GM10847 (cell line): ENCODE results near the gene AP1S3.

Experiments used
- POLR2A ChIP-seq: IDR thresholded peaks from 2 replicates; pipeline ENCODE4 v1.6.1; 2011; ENCODE audit not compliant: insufficient read length; ENCODE audit errors: extremely low read depth

The AP1S3 gene

DNA sequence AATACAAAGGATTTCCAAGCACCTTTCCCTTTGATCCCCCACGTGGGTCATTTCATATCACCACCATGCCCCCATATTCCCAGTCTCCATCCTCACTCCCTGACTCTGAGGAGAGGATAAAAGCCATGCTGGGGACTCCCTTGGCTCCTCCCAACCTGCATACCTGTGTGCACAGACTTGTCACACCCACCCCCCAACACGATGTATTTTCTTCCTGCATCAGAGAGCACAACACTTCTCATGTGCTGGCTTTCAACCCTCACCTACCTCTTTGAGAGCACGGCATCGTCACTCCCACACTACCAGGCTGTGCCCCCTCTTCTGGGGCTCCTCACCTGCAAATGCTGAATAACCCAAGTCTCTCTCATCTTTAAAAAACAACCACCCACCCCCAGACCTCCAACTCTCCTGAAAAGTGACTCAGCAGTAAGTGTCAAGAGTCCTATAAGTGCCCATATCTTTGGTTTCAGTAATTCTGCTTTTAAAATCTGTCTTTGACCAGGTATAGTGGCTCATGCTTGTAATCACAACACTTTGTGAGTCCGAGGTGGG lies 53.1 kb downstream of the AP1S3 start:
- no peak for TF ChIP-seq POLR2A

DNA sequence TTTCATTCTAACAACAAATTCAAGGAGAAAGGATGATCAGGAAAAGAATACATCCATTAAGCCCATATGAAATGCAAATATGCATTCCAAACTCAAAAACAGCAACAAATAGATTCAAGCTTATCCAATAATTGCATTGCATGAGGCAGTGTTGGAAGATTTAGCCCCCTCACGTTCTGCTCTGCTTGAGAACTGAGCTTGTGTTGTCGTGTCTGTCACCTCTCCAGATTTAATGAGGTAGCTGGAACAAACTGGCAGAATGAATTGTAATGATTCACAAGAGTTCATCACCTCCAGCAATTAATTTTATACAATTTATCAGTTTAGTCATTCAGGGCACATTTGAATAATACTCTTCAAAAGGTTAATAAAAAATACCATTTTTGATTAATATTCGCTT lies 54.8 kb downstream of the AP1S3 start:
- no peak for TF ChIP-seq POLR2A

DNA sequence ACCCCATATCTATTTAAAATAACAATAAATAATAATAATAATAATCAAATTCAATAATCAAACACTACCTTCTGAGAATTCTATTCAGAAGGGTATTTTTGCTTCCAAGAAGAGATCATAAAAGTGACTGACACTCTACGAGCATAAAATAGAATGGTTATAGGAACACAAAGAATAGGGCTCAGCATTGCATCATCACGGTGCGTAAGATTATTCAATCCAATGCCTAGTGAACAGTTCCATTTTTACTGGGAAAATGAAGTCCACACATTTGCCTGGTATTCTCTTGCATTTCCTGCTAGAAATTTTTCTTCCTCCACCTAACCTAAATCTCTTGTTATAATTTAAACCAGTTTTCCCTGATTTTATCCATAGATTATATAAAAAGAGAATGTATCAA lies 55.8 kb downstream of the AP1S3 start:
- no peak for TF ChIP-seq POLR2A

DNA sequence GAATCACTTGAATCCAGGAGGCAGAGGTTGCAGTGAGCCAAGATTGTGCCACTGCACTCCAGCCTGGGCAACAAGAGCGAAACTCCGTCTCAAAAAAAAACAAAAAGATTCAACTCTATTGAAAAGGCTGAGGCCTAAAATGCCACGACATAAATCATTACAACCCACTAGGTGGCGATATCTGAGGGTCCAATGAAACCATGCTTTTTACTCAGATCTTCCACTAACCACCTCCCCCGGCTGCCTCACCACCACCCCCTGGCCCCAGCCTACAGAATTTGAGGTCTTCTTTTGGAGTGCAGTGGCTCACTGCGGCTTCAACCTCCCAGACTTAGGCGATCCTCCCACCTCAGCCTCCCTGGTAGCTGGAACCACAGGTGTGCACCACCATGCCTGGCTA lies 57.5 kb downstream of the AP1S3 start:
- no peak for TF ChIP-seq POLR2A

DNA sequence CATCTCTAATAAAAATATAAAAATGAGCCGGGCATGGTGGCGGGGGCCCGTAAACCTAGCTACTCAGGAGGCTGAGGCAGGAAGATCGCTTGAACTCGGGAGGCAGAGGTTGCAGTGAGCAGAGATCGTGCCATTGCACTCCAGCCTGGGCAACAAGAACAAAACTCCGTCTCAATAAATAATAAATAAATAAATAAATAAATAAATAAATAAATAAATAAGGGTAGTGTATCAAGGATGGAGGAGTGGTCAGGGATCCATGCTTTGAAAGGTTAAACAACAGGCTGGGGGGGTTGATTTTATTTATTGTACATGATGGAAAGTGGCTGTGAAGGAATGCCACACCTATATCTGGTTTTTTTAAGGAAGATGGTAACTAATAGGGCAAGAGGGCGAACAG lies 63.2 kb downstream of the AP1S3 start:
- TF ChIP-seq POLR2A: no peak

DNA sequence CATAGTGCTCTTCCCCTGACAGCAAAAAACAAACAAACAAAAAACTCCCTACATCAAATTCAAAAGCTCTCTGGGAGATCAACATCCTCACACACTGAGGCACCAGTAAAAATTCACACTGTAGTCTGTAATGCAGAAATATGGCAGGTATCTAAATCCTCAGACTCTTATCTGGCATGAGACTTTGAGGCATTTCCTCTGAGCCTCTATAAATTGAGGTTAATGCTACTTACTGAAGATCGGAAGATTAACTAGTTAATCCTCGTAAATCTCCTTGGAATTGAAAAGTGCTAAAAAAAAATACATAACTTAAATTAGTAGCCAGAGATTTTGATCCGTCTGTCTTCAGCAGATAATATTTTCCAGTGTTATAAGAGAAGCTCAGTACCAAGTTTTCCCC lies 65.0 kb downstream of the AP1S3 start:
- TF ChIP-seq POLR2A: no peak

DNA sequence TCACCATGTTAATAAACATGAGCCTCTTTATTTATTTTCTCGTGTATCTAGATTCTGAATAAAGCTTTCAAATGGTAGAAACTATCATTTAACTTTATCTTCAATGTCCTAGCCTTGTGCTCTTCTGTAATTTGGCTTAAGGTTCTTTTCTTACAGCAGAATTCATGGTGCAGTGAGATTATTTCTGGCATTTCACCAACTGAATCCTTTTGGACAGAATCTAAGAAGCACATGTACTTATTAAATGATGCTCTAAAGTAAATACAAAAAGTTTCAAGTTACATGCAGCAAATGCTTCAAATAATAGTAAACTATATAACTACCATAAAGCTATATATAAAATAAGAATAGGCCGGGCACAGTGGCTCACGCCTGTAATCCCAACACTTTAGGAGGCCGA lies 65.9 kb downstream of the AP1S3 start:
- no peak for TF ChIP-seq POLR2A

DNA sequence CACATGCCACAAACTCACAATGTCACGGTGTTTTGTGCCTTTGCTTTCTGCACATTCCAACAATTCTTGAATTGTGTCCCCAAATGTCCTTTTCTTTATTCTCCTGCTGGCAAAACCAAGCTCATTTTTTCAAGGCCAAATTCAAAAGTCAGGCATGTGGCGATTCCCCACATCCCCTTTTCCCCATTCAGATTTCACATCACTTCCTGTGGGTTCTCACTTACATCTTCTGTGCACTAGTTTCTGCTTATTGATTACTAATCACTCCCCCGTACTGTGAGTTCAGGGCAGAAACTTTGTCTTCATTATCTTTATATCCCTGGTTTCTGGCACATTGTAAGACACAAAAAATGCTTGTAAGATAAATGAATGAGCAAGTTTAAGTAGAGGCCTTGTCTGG lies 69.2 kb downstream of the AP1S3 start:
- no peak for TF ChIP-seq POLR2A

DNA sequence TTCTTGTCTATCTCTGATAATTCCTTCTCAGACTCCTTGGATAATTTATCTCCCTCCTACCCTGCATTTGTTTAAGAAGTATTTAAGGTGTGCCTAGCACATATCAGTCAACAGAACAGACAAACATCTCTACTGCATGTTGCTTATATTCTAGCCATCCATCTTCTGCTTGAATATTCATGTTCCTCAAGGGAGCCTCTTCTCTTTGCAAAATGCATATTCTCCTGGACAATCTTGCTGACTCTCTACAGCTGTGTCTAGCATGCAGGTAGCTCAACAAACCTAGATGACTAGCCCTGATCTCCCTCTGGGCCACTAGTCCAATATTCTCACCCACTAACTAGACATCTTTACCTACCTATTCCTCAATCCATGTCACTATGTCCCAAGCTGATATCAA lies 70.0 kb downstream of the AP1S3 start:
- no peak for TF ChIP-seq POLR2A

DNA sequence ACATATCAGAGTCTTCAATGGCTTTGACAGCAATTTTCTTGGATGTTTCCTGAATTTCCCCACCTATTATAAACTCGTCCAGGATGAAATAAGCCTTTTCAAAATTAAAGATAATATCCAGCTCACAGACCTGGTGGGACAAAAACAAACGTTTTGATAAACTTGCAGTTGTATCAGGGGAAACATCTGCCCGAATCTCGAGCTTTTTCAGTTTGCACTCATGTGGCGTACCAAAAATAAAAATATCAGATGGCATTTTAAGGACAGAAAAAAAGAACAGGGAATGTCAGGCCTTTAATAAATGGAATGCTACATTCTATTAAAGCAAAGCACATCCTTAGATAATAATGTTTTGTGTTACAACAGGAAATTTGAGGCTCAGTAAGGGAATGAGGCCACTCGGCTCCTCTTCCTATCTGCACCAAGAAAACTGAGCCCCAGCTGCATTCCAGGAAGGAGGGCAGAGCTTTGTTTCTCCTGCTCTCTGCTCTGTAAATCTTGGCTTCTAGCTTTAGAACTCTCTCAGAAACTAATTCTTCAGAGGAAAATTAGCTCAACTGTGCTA lies 72.1 kb downstream of the AP1S3 start:
- TF ChIP-seq POLR2A: no peak

DNA sequence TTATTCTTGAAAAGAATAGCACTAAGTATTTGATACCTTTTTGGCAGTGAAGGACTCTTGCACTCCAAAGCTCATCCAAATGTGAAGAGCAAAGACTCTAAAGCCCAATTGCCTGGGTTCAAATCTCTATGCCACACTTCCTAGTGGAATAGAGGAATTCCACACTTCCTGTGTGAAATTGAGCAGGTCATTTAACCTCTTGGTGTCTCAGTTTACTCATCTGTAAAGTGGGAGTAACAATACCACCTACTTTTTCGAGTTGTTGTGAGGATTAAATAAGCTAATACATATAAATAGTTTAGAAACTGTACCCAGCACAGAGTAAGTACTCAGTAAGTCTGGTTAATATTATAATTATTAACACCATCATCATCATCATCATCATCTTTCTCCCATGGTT lies 72.6 kb downstream of the AP1S3 start:
- TF ChIP-seq POLR2A: no peak

DNA sequence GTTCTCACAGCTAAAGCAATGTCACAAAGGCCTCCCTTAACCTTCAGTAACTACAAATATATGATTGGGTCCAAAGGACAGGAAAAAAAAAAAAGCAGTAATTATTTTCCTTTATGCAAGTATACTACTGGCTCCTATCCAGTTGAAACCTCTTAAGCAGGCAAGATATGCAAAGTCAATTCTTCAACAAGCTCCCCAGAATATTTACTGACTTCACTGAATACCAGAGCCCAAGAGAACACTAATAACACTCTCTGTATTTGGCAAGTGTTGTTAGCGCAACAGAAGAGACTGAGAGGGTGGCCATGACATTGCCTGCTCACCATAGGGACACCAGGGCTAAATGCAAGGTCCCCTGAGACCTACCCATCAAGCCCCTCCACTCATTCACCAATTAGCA lies 74.5 kb downstream of the AP1S3 start:
- no peak for TF ChIP-seq POLR2A

DNA sequence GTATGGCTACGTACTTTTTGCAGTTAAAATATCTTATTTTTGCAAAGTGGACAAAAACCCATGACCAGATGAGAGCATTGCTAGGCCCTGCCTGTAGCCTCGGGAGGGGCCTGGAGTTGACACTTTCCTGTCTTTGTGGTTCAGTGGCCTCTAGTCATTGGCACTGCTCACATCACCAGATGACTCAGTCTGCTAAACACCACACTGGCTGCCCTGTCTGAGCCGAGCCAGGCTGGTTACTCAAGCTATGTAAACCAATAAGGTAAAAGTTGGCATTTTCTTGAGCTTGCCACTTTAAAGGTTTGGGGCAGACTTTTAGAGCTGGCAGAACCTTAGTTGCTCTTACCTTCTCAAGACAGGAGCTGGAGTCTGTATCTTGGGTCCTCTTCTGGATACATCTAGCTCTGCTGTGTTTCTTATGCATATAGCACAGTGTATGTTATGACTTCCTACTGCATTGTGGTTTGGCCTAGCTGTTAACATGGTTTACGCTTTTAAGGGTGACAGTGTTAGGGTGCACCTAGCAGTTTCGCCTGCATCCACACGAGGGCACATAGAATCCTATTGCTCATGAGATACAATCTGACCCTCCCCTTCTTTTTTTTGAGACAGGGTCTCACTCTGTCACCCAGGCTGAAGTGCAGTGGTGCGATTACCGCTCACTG lies 76.4 kb downstream of the AP1S3 start:
- no peak for TF ChIP-seq POLR2A

DNA sequence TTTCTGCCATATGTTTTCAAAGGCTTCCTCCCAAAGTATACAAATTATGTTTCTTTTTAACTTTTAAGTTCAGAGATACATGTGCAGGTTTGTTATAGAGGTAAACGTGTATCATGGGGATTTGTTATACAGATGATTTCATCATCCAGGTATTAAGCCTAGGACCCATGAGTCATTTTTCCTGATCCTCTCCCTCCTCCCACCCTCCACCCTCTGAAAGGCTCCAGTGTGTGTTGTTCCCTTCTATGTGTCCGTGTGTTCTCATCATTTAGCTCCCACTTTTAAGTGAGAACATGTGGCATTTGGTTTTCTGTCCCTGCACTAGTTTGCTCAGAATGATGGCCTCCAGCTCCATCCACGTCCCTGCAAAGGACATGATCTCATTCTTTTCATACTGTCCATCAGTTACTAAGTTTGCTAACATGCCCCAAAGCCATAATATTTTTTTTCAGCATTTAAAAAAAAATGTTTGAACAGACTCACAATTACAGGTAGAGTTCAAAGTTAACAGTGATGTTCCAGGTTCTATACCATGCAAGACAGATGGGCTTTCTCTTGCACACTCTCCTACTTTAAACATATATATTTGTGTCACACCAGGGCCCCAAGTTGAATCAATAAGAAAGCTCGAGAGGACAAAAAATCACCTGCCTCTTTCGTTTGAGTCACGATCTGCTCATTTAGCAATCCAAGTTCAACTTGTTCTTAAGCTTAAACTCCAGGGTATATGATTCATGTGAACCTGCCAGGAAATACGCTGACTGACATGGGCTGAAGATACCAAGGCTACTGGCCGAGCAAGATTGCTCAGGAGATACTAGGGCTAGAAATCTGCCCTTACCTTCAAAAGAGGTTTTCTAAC lies 77.6 kb downstream of the AP1S3 start:
- no peak for TF ChIP-seq POLR2A

DNA sequence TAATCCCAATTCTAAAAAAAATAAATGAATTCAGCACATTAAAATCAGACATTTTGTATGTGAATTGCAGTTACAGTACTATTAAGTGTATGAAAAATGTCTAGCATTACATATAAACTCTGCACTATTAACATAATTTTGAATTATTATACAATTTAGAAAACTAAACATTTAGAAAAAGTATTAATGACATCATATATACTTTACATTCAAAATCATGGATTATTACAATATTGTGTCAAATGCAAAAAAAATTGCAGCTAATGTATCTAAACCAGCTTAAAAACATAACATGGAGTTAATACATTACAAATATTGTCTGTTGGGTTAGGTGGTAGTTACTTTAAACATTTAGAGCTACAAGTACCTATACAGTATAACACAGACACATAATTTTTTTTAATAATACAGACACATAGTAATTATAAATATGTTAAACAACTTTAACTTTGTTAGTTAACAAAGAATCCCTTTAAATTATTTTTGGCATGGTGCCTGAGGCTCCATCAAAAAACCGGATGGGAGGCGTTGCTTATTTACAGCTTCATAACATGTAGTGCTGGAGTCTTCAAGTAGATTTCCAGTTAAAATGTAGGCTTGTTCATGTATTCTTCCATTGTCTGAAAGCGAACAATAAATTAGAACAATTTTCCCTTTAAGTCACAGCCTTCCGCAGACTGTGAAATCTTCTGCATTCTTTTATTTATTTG lies 79.1 kb downstream of the AP1S3 start:
- no peak for TF ChIP-seq POLR2A

DNA sequence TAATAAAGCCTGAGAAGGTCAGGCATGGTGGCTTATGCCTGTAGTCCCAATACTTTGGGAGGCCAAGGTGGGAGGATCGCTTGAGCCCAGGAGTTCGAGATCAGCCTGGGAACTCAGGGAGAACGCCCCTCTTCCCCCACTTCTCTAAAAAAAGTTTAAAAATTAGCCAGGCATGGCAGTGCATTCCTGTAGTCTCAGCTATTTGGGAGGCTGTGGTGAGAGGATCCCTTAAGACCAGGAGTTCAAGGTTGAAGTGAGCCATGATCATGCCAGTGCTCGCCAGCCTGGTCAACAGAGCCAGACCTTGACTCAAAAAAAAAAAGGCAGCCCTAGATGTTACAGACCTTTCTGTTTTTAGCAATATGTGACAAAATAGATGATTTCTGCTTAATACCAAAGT lies 83.4 kb downstream of the AP1S3 start:
- no peak for TF ChIP-seq POLR2A

DNA sequence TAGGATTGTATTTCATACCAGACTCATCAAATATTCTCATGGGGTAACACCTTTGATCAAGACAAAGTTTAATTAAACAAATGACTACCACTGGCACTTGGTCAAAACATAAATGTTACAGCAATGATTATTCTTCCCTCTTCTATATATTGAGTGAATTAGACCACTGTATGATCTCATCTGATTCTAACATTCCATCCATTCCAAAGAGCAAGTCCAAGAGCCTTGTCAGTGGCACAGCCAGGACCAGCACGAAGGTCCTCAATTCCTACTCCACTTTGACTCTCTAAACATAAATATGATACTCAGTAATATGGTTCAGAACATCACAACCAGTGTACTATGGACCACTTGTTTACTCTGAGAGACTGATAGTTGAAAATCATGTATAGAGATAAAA lies 86.4 kb downstream of the AP1S3 start:
- no peak for TF ChIP-seq POLR2A
